Inflammatory macrophage treated with lipopolysaccharide for 1 hour (primary cell): Measurements from ENCODE around the gene ITPR1.

Experiments
- DNase-seq, 2 donors: peaks; one replicate each; pipeline ENCODE4 v3.0.0-alpha.2; 2020 to 2022

ITPR1 gene

GRCh38 chr3:4882548-4882947 lies 389.4 kb downstream of the ITPR1 start:
- DNase-seq, result no peak

GRCh38 chr3:4883011-4883410 lies 389.9 kb downstream of the ITPR1 start:
- DNase-seq, result no peak

- DNase-seq, result no peak
Measured at GRCh38 chr3:4884888-4885287, 391.7 kb downstream of the ITPR1 start.

- no peak for DNase-seq
Measured at GRCh38 chr3:4885316-4885715, 392.2 kb downstream of the ITPR1 start.

- DNase-seq, result no peak
Measured at GRCh38 chr3:4886448-4886847, 393.3 kb downstream of the ITPR1 start.

GRCh38 chr3:4887177-4887576 lies 394.0 kb downstream of the ITPR1 start:
- DNase-seq, result no peak

- DNase-seq, result peak; percentile 68 to 72
Measured at GRCh38 chr3:4888913-4889846, 396.0 kb downstream of the ITPR1 start.

- no peak for DNase-seq
Measured at GRCh38 chr3:4889896-4890295, 396.7 kb downstream of the ITPR1 start.

GRCh38 chr3:4894891-4895530 lies 401.9 kb downstream of the ITPR1 start:
- DNase-seq, result no peak

GRCh38 chr3:4895838-4896237 lies 402.7 kb downstream of the ITPR1 start:
- no peak for DNase-seq
